ENCODE measurements around the gene ARL4C.

Gene ARL4C, protein sequence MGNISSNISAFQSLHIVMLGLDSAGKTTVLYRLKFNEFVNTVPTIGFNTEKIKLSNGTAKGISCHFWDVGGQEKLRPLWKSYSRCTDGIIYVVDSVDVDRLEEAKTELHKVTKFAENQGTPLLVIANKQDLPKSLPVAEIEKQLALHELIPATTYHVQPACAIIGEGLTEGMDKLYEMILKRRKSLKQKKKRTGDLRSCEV

DNA sequence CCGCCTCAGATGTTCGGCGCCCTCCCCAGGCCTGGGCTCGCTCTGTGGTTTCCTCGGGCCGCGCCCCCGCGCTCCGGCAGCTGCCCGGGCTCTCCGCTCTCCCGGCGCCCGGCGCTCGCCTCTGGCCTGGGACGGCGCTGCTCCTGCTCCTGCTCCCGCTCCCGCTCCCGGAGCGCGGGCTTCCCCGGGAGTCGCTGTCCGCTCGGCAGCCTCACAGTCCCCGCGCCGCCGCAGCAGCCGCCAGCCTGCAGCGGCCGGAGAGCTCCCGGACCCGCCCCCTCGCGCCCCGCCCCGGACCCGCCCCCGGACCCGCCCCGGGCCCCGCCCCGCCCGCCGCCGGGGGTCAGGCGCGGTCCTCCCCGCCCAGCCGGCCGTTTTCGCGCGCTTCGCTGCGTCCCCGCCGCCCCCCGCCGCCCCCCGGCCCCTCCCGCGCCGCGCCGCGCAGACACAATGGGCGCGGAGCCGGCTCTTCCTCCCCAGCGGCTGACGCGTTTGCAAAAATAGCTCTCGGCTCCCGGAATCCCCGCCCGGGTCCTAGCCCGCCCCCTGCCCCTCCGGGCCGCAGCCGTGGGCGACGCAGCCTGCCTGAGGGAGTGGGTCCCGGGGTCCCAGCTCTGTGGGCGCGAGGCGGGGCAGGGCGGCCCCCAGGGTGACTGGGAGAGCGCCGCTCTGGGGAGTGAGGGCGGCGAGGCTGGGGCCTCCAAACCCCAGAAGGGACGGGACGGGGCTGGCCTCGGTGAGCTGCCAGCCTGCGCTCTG is at the start of gene ARL4C:
TSS of gene ARL4C (minus strand) at position 247 of the 759 bp plus-strand sequence. CDS start 495 bp downstream, outside the sequence.
- peak in 1 of 2 donors; percentile 30 for DNase-seq (ENCODE audit: low read depth in 2 of 2, low spot score in 1 of 2)

DNA sequence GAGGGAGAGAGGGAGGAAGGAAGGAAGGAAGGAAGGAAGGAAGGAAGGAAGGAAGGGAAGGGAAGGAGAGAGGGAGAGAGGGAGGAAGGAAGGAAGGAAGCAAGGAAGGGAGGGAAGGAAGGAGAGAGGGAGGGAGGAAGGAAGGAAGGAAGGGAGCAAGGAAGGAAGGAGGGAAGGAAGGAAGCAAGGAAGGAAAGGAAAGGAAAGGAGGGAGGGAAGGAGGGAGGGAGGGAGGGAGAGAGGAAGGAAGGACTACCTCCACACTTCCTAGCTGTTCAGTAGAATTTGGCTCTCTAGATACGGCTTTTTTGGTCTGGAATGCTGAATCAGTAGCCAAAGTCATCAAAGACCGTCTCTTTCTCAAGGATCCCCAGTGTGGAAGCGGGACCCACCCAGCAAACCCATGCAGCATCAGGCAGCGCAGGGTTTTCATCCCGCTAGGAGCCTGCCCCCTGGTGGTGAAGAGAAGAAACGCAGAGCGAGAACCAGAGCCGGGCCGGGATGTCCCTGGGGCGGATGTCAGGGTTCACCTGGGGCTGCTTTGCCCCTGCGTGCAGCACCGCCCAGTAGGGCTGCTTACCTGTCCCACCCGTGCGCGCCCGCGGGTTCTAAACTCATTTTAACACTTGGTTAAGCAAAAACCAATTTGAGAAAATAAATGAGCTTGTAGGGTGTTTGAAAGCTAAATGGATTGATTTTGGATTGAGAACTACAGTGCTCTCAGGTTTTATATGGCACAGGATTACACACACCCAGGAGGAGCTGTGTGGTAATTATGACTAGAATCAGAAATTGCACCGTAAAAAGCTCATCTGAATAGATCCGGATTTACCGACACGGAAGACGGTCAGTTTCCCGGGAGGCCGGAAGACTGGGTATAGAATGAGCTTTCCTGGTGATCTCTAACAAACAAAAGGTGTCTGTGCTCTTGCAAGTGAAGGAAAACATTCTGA is 48.1 kb upstream of the ARL4C start:
- peak; percentile 51 to 63 for DNase-seq (ENCODE audit: low read depth in 2 of 2, low spot score in 1 of 2)

DNA sequence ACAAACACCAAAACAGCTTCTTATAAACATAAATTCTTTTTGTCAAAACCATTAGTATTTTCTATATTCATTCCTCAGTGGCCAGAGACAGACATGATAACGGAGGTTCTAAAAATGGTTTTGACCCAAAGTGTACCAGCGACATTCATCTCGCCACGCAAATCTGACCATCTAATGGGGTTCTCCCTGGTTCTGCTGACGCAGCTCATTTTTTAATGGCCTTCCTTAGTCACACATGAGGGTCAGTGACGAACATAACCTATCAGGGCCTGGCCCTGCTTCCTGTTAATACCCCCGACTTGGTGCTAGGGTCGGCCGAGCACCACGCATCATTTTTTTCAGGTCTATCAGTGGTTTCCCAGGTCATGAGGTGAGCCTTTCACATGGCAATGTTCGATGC is 45.9 kb upstream of the ARL4C start:
- DNase-seq (ENCODE audit: low read depth in 2 of 2, low spot score in 1 of 2) = no peak

DNA sequence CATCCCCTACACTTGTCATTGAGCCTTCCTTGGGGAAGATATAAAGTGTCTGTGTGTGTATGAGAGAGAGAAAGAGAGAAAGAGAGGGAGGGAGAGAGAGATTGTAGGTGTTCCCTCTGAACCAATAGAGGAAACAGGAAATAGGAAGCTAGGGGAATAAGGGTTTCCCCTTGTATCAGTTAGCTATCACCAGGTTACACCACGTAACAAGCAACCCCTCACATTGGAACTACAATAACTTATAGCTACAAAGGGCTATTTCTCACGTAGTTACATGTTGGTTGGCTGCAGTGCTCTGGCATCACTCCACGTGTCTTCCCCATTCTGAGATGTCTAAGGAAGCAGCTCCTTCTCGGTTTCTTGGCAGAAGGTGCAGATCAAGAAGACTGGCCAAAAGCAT is 41.0 kb upstream of the ARL4C start:
- no peak for DNase-seq (ENCODE audit: low read depth in 2 of 2, low spot score in 1 of 2)

DNA sequence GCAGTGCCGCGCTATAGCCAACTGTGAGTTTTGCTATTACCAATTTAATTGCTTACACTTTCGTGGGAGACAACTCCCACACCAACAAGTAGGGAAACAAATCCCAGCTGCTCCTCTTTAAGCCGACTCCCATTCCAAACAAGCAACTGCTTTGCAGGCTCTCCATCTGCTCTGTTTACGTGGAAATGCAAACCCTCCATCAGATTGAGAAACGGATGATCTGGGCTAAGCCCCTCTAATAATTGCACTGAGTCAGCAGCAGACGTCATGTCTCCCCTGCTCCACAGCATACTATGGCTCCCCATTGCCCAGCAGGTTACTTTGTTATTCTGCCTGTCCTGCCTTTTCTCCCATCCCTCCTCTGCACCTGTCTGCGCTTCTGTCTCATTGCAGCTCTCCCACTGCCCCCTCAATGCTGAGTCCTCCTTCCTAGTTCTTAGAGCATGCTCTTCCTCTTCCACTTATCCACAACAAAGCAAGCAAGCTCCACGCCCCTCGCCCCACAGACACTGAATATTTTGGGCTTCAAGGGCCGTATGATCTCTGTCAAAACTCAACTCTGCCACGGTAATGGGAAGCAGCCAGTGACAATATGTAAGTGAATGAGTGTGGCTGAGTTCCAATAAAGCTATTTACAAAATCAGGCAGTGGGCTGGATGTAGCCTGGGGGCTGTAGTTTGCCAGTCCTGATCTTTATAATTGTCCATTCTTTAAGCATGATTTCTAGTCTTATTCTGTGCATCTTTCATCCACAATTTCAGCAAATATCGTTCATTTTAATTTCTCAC is 39.5 kb upstream of the ARL4C start:
- DNase-seq (ENCODE audit: low read depth in 2 of 2, low spot score in 1 of 2) = no peak

DNA sequence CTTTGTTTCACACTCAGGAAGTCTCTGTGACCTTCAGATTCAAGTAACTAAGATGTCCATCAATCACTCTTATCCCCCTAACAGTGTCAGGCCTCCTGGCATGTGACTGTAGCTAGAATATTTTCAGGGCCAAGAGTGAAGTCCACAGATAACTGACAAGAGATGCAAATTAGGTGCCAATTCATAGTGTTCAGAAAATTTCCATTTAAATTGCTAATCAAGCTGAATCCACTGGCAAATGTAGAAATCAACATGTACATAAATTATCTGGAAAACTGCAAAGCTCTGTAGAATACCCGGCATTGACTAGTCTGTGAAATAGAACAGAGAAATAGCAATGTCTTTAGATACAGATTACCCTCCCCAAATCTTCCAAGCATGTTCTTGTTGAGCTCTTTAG is 38.6 kb upstream of the ARL4C start:
- DNase-seq (ENCODE audit: low read depth in 2 of 2, low spot score in 1 of 2) = no peak

DNA sequence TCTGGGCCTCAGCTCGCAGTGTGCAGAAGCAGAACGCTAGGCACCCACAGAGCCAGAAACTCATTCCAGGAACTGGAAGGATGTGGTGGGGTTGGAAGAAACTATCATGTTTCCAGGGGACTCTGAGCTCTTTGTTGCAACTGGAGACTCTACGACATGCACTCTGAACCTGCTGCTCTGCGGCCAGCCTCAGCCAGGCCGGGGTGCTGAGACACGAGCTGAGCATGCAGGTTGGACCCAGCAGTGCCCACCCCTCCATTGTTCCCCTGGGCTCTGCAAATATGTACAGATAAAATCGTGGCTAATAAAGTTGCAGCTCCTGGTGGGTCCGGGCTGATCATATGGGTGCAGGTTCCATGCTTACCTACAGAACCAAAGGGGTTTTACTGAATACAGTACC is 37.6 kb upstream of the ARL4C start:
- DNase-seq (ENCODE audit: low read depth in 2 of 2, low spot score in 1 of 2) = no peak

DNA sequence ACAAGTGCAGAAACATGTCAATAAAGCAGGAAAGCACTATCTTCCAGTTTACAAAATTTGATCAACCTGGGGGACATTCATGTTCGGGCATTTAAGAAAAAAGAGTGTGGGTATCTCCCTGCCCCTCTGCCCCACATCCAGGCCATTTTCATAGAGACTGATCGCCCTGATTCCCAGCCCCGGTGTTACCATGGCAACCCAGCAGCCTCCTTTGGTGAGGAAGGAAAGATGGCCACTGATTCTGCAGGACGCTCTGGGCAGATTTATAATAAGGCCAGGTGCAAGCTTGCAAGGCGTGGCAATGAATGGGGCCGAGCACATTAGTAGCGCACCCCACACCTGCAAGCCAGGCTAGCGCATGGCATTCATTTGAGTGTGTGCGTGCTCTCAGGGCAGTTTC is 36.7 kb upstream of the ARL4C start:
- DNase-seq (ENCODE audit: low read depth in 2 of 2, low spot score in 1 of 2) = no peak

DNA sequence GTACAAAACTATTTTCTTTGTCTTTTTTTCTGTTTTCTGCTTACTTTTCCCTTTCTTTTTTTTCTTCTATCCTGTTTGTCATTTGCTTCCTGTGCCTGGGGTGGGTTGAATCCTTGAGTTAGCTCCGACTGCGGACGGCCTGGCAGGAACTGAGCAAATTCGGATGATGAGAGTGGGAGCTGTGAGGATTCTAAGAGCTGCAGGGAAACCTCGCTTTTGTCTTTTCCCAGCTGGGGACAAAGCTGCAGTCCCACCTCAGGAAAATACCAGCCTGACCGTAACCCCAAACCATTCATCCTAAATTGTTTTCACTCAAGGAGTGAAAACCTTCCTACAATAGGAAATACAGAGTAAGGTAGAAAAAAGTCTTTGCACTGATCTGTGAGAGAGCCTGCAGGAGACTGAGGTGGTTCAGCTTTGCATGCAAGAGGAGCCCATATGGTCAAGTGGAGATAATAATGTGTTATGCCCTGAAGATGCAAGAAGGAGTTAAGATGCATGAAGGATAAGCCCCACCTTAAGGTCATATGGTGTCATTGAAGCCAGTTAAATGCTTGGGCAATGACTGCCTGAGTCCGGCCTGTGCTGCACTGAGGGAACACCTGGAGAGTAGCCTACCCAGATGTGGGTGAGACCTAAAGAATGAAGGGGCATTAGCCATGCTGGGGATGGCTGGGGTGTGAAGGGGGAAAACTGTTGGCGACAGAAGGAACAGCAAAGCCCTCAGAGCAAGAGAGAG is 31.7 kb upstream of the ARL4C start:
- DNase-seq (ENCODE audit: low read depth in 2 of 2, low spot score in 1 of 2) = no peak

DNA sequence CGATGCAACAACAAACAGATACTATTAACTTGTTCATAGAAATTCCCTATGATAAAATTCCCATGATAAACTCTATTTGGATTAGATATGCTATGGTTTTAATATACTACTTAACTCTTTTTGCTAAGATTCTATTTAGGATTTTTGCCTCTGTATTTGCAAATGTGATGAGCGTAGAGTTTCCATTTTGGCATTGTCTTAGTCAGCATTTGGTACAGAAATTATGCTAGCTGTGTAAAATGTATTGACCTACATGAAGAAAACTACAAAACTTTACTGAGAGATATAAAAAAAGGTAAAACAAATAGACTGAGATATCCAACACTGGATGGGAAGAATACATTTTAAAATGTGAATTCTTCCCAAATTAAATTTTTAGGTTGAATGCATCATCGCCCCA is 29.8 kb upstream of the ARL4C start:
- no peak for DNase-seq (ENCODE audit: low read depth in 2 of 2, low spot score in 1 of 2)

DNA sequence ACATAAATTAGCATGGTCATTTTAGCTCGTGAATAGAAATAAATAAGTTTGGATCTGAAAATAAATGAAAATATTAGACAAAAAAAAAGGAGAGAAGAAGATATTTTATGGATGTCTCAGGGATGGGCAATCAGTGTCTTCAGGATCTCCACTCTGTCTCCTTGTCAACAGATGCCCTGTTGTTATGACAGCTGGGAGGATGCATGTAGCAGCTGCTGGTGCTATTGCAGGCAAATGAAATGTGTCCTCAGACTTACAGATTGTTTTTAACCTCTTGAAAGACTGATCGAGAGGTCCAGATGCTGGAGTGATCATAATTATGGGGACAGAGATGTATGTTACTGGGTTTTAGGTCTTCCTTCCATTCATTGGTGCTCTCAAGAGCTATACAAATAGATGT is 24.7 kb upstream of the ARL4C start:
- no peak for DNase-seq (ENCODE audit: low read depth in 2 of 2, low spot score in 1 of 2)

DNA sequence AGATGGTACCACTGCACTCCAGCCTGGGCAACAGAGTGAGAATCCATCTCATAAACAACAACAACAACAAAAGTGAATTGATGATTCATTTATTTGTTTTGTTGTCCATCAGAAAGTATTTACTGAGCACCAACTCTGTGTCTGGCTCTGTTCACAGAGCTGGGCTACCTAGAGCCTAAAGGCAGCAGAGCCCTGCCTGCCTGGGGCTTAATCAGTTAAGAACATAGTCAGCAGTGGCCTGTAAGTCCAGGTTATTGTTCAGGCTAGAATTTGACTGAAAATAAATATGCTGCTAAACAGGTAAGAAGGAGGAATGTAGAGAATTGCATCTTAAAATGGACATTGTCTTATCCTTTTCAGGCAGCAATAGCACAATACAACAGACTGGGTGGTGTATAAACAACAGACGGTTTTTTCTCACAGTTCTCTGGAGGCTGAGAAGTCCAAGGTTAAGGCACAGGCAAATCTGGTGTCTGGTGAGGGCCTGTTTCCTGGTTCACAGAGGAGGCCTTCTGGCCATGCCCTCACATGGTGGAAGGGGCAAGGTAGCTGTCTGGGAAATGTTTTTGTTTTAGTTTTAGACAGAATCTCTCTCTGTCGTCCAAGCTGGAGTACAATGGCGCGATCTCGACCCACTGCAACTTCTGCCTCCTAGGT is 22.2 kb upstream of the ARL4C start:
- no peak for DNase-seq (ENCODE audit: low read depth in 2 of 2, low spot score in 1 of 2)

DNA sequence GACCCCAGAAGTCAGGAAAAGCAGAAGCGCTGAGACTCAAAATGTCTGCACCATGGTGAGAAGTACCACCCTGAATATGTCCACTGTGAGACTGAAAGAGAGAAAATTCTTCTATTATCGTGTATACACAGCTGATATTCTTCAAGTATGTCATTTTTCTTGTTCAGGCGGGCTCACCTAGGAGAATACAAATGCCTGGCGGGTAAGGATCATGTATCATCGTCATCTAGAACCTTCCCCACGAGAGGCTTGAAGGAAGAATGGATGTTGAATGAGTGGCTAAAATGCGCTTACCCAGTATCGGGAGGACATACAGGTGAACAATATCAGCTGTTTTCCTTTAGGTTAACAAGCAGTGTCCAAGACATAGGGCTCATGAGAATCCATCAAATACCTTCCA is 21.1 kb upstream of the ARL4C start:
- no peak for DNase-seq (ENCODE audit: low read depth in 2 of 2, low spot score in 1 of 2)

DNA sequence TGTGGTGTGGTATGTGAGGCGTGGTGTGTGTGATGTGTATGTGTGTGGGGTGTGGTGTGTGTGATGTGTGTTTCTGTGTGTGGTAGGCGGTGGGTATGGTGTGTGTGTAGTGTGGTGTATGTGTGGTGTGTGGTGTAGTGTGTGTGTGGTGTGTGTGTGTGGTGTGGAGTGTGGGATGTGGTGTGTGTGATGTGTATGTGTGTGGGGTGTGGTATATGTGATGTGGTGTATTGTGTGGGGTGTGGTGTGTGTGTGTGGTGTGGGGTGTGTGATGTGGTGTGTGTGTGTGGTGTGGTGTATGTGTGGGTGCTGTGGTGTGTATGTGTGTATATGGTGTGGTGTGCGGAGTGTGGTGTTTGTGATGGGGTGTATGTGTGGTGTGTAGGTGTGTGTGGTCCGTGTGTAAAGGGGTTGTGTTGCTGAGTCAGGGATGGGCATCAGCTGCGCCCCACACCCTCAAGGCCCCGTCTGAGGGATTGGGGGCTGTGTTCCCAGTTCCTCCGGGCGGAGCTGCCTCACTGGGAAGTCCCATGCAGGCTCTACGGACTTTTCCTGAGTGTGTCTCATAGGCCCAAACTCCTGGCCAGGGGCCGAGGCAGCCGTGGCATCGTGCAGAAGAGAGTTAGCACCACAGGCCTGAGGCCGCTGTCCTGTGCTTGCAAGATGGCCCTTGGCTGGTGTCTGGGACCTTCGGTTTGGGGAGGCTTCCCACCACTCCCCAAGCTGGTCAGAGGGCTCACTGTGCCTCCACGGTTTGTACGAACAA is 18.2 kb upstream of the ARL4C start:
- DNase-seq (ENCODE audit: low read depth in 2 of 2, low spot score in 1 of 2) = no peak

DNA sequence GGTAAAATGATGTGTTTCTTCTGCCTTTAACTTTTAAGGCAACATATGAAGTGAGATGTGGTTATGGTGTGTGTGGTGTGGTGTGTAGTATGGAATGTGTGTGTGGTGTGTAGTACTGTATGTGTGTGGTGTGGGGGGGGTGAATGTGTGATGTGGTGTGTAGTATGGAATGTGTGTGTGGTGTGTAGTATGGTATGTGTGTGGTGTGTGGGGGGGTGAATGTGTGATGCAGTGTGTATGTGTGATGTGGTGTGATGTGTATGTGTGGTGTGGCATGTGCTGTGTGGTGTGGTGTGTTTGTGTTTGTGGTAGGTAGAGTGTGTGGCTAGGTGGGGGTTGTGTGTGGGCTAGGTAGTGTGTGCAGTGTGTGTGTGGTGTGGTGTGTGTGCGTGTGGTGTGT is 17.2 kb upstream of the ARL4C start:
- no peak for DNase-seq (ENCODE audit: low read depth in 2 of 2, low spot score in 1 of 2)

DNA sequence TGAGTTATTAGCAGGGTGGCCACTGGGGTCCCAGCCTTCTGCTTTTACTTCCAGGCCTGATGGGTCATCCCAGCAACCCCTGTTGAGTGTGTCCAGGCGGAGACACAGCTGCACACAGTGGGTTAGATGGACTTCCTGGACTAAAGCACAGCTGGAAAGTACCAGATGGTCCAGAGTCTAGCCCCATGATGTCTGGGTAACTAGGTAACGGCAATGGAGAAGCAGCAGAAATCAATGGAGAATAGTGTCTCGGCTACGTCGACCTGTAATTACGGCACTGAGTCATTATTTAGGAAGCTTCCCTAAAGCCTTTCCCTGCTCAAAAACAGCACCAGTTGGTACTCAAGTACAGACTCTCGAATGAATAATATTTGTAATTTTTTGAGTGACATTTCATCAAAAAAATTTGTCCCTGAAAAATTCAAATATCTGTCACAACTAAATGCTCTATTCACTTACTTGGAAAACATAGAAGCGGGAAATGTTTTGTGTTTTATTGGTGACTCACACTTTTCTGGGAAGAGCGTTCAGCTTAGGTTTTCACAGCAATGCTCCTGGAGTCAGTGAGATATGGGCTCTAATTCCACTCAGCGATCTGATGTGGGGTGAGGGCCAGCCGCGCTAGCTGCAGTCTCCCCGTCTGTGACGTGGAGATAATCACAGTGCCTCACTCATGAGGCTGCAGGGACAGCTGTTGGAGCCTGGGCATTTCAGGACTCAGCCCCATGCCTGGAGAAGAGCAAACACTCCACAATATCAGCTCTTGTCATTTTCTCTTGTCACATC is 16.2 kb upstream of the ARL4C start:
- DNase-seq (ENCODE audit: low read depth in 2 of 2, low spot score in 1 of 2) = no peak

DNA sequence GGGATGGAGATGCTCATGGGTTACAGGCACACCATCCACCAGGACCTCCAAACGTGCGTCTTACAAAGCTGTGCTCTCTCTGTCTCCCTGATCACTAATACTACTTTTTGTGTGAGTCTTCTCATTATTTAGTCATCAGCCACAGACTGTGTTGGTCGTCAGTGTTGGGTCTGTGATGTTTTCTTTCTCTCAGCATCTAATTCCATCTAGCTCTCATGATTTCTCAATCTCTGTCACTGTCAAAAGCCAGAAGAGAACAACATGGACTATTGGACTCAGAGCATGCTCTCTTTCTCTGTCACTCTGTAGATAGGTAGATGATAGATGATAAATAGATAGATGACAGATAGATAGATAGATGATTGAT is 6.0 kb upstream of the ARL4C start:
- DNase-seq (ENCODE audit: low read depth in 2 of 2, low spot score in 1 of 2) = no peak

DNA sequence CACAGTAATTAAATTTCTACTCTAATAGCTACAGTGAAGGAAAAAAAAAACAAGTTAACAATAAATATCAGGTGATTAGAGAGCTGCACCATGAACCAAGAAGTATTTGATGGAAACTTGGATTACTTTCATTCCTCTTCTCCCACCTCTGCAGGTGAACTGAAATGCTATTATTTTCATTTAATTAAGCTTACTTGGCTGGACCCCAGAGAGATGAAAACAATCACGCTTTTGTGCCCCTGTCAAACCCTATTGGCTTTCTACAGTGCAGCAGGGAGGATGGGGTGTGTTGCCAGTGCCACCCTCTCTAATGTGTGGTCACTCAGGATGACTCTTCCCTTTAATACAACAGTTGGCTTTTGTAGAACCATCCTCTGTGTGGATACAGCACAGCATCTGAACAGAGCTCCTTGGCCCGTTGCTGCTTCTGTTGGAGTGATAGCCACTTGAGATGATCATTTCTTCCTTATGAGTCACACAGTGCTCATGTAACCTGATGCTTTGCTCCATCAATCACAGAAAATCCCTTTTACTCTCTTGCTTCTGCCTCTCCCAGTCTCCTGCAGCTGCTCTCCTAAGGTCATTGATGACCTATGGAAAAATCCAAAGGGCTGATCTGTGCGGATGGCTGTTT is 5.5 kb upstream of the ARL4C start:
- no peak for DNase-seq (ENCODE audit: low read depth in 2 of 2, low spot score in 1 of 2)

All from stimulated activated CD8-positive, alpha-beta memory T cell treated with anti-CD3 and anti-CD28 coated beads, Interleukin-4, amount 100 ng/mL, for 4 hours (primary cell).